Effector memory CD8-positive, alpha-beta T cell (primary cell): Measurements from ENCODE around the gene PPIG.
"Not testable (repeated sequence)": the region's sequence is repeated elsewhere in the genome, so short reads cannot be mapped to it uniquely, and the experiment has no call there.

ENCODE experiments used
- ATAC-seq: fragments of 150-1000 bp; cut with Tn5 transposase; replicated peaks from 2 replicates; pipeline ENCODE4 v1.10.0; 2021; ENCODE audit warnings: mild to moderate bottlenecking, moderate library complexity
- DNase-seq, 3 experiments: peaks; one replicate each; pipeline ENCODE4 v3.0.0; 2021
- H3K27ac Mint-ChIP-seq, 2 donors: one replicate each; pipeline ENCODE4 v1.8.0; 2022; ENCODE audit warnings: mild to moderate bottlenecking in 2 of 2, mixed read lengths in 2 of 2, moderate library complexity in 2 of 2
- H3K27me3 Mint-ChIP-seq, 2 donors: one replicate each; pipeline ENCODE4 v1.8.0; 2022; ENCODE audit warnings: mixed read lengths in 2 of 2
- H3K36me3 Mint-ChIP-seq: one replicate; pipeline ENCODE4 v1.8.0; 2022; ENCODE audit warnings: mild to moderate bottlenecking, moderate library complexity, mixed read lengths; ENCODE audit not compliant: insufficient read depth
- H3K4me1 Mint-ChIP-seq, 2 donors: one replicate each; pipeline ENCODE4 v1.8.0; 2022; ENCODE audit warnings: low read depth in 2 of 2, mixed read lengths in 2 of 2
- H3K4me3 Mint-ChIP-seq, 2 donors: one replicate each; pipeline ENCODE4 v1.8.0; 2022; ENCODE audit warnings: mild to moderate bottlenecking in 2 of 2, mixed read lengths in 2 of 2, moderate library complexity in 2 of 2
- H3K9me3 Mint-ChIP-seq, 2 donors: one replicate each; pipeline ENCODE4 v1.8.0; 2022; ENCODE audit warnings: mixed read lengths in 2 of 2

Gene PPIG

DNA sequence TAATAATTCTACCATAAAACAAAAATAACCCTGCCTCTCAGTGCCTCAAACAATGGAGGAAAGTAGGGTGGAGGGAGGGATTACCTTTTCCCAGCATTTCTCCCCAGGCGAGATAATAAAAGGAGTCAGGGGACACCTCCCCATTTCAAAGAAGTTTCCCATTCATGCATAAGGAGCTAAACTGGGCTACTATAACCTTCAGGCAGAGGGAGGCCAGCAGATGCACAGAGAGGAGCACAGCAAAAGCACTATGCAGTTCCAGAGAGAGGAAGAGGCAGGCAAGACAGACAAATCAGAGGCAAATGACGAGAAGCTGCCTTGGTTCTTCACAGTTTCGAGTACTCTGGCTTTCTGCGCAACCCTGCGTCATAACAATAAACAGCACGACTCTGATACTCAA lies 92.7 kb downstream of the PPIG start:
- peaks cover 0 to 11% of the 10 kb centered on the region in 2 donors for H3K27me3 Mint-ChIP-seq
- DNase-seq (no peak), ATAC-seq (no peak)
- H3K27ac Mint-ChIP-seq, result no peak overlapping the region
- H3K9me3 Mint-ChIP-seq, result no peaks in the 10 kb centered on the region
- H3K36me3 Mint-ChIP-seq, result peaks cover 4% of the 10 kb centered on the region
- H3K4me1 Mint-ChIP-seq, result no peaks in the 10 kb centered on the region
- H3K4me3 Mint-ChIP-seq, result no peak overlapping the region

DNA sequence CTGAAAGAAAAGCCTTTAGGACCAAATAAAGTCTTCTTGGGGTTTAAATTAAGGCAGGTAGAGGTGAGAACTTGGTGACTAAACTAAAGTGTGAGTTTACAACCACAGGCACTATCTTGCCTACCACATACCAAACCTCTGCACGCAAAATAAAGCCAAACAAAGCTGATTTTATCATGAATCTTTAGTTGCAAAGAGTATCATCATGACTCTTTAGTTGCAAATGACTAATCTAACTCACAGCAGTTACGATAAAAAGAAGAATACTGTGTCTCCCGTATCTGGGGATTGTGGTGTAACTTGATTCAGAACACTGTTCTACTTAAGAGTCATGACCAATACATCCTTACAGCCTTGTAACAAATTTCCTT lies 98.9 kb downstream of the PPIG start:
- peaks cover 16 to 24% of the 10 kb centered on the region in 2 donors for H3K4me1 Mint-ChIP-seq
- no peaks in the 10 kb centered on the region for H3K9me3 Mint-ChIP-seq
- peak; percentile 17 to 30 (median 26) for DNase-seq
- peaks cover 13% of the 10 kb centered on the region for H3K36me3 Mint-ChIP-seq
- H3K27me3 Mint-ChIP-seq, result no peaks in the 10 kb centered on the region
- ATAC-seq, result peak; percentile 86
- peak overlapping the region; percentile 52 to 56 for H3K4me3 Mint-ChIP-seq
- H3K27ac Mint-ChIP-seq, result peak overlapping the region; percentile 83 to 95

DNA sequence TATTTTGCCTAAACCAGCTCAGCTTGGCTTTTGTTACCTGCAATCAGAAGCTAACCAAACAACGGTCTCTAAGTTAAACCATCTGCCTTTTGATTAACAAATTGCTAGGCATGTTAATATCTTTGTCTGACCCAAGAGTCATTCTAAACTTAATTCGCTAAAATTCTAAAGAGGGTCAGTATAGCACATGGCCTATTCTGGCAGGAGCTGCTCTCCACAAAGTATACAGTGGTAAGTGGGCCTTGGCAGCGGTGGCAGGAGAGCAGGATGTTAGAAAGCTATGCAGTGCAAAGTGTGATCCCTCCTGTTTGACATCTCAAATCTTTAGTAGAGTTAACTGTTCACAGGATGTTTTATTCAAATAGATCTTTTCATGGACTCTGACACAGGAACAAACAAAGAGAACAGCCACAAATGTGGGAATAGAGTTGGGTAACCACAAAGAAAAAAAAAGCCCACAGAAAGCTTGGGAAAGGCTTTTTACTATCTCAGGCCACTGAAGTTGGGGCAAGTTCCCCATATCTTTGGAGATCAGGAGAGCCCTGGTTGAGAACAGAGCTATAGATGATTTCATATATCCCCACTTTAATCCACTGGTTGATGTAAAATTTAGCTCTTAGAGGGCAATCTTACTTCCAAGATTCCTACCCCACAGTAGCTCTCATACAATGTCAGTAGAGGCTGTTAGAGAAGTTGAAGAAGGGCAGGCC lies 99.4 kb downstream of the PPIG start:
- Mint-ChIP-seq H3K9me3 (no peaks in the 10 kb centered on the region), H3K27me3 (no peaks in the 10 kb centered on the region), H3K4me1 (peaks cover 16 to 24% of the 10 kb centered on the region in 2 donors), H3K36me3 (peaks cover 12% of the 10 kb centered on the region), H3K4me3 (peak overlapping the region; percentile 52 to 56), H3K27ac (peak overlapping the region; percentile 83 to 95)
- ATAC-seq (peak; percentile 52), DNase-seq (peak in 1 of 3 experiments; percentile 13)

DNA sequence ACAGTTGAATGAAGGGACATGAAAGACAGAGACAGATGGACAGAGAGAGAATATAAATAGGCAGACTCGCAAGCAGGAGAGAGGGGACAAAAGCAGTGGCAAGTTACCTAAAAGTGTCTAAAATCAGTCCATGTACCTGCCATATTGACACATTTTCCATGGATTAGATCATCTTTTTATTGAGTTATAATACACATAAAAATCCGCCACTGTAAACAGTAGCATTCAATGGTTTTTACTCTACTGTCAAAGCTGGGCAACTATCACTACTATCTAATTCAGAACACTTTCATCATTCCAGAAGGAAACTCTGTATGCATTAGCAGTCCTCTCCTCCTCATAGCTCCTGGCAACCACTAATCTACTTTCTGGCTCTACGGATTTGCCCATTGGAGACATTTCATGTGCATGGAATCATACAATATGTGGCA lies 100.0 kb downstream of the PPIG start:
- Mint-ChIP-seq H3K27me3 (no peaks in the 10 kb centered on the region), H3K4me3 (peak overlapping the region in 1 of 2 donors; percentile 52), H3K27ac (peak overlapping the region; percentile 83 to 95), H3K4me1 (peaks cover 16 to 24% of the 10 kb centered on the region in 2 donors), H3K36me3 (peaks cover 12% of the 10 kb centered on the region), H3K9me3 (no peaks in the 10 kb centered on the region)
- DNase-seq, result no peak
- no peak for ATAC-seq

DNA sequence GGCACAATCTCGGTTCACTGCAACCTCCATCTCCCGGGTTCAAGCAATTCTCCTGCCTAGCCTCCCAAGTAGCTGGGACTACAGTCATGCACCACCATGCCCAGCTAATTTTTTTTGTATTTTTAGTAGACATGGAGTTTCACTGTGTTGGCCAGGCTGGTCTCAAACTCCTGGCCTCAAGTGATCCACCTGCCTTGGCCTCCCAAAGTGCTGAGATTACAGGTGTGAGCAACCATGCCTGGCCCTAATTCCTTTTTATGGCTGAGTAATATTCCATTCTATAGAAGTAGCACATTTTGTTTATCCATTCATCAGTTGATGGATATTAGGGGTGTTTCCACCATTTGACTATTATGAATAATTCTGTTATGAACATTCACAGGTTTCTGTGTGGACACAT lies 100.6 kb downstream of the PPIG start:
- H3K27me3 Mint-ChIP-seq, H3K4me3 Mint-ChIP-seq, H3K27ac Mint-ChIP-seq, H3K9me3 Mint-ChIP-seq, DNase-seq, ATAC-seq: not testable (repeated sequence)
- Mint-ChIP-seq H3K36me3 (peaks cover 12% of the 10 kb centered on the region), H3K4me1 (peaks cover 16 to 24% of the 10 kb centered on the region in 2 donors)

DNA sequence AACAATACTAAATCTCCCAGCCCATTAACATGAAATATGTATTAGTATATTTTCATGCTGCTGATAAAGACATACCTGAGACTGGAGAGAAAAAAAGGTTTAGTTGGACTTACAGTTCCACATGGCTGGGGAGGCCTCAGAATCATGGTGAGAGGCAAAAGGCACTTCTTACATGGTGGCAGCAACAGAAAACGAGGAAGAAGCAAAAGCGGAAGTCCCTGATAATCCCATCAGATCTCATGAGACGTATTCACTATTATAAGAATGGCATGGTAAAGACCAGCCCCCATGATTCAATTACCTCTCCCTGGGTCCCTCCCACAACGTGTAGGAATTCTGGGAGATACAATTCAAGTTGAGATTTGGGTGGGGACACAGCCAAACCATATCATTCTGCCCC lies 102.7 kb downstream of the PPIG start:
- not testable (repeated sequence) for ATAC-seq, H3K27me3 Mint-ChIP-seq, H3K4me3 Mint-ChIP-seq, H3K9me3 Mint-ChIP-seq, H3K27ac Mint-ChIP-seq, DNase-seq
- peaks cover 17% of the 10 kb centered on the region for H3K36me3 Mint-ChIP-seq
- H3K4me1 Mint-ChIP-seq, result peaks cover 16 to 24% of the 10 kb centered on the region in 2 donors

DNA sequence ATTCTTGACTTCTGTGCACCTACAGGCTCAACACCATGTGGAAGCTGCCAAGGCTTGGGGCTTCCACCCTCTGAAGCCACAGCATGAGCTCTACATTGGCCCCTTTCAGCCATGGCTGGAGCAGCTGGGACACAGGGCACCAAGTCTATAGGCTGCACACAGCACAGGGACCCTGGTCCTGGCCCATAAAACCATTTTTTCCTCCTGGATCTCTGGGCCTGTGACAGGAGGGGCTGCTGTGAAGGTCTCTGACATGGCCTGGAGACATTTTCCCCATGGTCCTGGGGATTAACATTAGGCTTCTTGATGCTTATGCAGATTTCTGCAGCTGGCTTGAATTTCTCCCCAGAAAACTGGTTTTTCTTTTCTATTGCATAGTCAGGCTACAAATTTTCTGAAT lies 103.8 kb downstream of the PPIG start:
- H3K9me3 Mint-ChIP-seq, H3K27ac Mint-ChIP-seq, ATAC-seq, H3K27me3 Mint-ChIP-seq, DNase-seq, H3K4me3 Mint-ChIP-seq: not testable (repeated sequence)
- H3K36me3 Mint-ChIP-seq, result peaks cover 23% of the 10 kb centered on the region
- peaks cover 13 to 16% of the 10 kb centered on the region in 2 donors for H3K4me1 Mint-ChIP-seq

DNA sequence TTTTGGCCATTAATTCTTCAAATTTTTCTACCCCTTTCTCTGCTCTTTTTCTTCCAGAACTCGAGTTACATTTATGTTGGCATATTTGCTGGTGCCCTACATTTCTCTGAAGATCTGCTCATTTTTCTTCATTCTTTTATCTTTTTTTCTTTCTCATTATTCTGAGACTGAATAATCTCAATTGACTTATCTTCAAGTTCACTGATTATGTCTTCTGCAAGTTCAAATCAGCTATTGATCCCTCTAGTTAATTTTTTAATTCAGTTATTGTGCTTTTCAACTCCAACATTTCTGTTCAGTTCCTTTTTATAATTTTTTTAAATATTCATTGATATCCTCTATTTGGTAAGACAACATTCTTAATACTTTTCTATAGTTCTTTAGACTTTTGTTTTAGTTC lies 106.8 kb downstream of the PPIG start:
- Mint-ChIP-seq H3K4me1 (peaks cover 4 to 14% of the 10 kb centered on the region in 2 donors), H3K36me3 (peaks cover 37% of the 10 kb centered on the region), H3K9me3 (peaks cover 0 to 6% of the 10 kb centered on the region in 2 donors), H3K27ac (no peak overlapping the region), H3K4me3 (peak overlapping the region in 1 of 2 donors; percentile 28), H3K27me3 (no peaks in the 10 kb centered on the region)
- ATAC-seq, result no peak
- DNase-seq, result no peak
